Stimulated activated CD4-positive, alpha-beta T cell treated with anti-CD3 and anti-CD28 coated beads, TNF-alpha, amount 100 ng/mL, for 24 hours (primary cell): ENCODE measurements around the gene TMEM41A.

ENCODE experiments used
- DNase-seq, 3 experiments: peaks; one replicate each; pipeline ENCODE4 v3.0.0-alpha.2; 2020; ENCODE audit warnings: low read depth in 3 of 3

The TMEM41A gene

DNA sequence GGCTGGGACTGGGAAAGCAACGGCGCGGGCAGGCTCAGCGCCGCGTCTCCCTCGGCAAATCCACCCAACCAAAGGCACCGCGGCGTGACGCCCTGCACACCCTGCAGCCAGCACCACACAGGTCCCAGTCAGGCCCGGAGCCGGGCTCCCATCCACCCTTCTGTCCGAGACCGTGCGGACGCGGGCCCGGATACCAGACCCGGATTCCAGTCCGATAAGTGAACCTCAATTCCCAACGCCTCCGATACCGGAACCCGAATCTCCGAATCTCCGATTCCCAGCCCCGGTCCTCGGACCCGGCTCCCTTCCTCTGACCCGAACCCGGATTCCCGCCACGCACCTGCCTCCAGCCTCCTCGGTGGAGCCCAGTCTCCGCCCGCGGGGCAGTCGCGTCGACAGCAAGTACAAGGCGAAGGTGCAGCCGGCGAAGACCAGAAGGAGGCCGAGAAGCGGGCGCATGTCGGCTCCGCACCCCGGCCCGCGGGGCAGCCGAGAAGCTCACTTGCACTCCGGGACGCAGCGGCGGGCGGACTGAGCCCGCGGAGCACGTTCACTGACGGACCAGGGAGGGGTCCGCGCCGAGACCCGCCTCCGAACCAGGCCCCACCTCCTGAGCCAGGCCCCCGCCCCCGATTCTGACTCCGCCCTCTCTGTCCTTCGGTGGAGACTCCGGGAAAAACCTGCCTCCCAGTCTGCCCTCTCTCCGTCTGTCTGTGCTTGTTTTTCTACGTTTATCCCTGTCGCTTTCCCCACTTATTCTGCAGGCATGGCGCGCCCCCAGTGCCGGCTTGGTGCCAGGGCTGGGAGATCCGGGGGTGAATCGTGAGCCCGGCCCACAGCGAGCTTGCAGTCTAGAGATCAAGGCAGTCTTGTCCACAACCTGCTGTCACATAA lies at the start of gene TMEM41A:
Gene TMEM41A (minus strand): TSS at position 533 of the 894 bp plus-strand sequence. CDS start 74 bp downstream, at position 459.
- DNase-seq = peak; percentile 82 to 91 (median 87)

DNA sequence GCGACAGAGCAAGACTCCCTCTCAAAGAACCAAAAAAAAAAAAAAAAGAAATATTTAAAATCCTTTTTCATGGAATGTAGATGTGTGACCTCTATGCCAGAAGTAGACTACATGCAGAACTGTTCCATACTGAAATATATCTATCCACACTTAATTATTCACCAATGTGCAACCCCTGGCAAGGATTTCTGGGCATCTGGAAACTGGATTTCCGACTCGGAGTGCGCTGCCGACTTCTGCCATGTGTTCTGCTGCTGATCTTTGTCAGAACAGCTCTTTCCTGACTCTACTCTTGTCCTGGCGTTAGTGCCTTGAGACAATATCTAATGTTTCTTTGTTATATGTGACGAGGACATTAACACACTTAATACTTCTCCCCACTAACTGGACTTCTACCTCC lies 41.9 kb upstream of the TMEM41A start:
- DNase-seq = no peak

- no peak for DNase-seq
Observed at GRCh38 chr3:185539934-185540333, 41.1 kb upstream of the TMEM41A start.

GRCh38 chr3:185537369-185537970 lies 38.6 kb upstream of the TMEM41A start:
- peak; percentile 4 to 42 (median 7) for DNase-seq

DNA sequence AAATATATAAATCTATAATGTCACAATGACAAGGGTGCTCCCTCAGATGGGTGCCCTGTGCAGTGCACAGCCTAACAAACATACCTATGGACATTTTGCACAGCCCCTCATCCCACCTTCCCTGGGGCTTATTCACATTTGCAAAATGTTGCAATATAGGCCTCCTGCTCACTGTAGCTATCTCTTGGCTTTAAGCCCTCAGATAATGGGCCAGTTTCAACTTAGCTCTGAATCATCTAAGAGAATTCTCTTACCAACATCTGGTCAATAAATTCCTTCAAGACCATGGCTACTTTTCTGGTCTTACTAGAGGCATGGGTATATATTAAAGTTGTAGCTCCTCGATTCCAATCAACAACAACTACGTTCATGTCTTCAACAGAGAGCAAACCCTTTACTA lies 35.7 kb upstream of the TMEM41A start:
- DNase-seq = no peak

GRCh38 chr3:185532901-185533300 lies 34.1 kb upstream of the TMEM41A start:
- DNase-seq = no peak

DNA sequence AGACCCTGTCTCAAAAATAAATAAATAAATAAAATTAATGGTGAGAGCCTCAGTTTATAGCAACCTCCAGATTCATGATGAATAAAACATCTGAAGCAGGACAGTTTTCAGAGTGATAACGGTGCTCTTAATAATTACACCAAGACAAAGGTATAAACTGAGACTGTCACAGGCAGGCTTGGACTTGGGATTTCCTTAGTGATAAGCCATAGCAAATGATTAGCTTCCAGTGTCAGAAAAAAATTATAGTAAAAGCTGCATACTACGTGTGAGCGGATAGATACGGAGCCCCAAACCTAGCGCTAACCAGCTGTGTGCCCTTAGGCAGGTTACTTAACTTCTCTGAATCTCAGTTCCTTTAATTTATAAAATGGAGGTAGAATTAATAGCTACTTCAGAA lies 32.0 kb upstream of the TMEM41A start:
- no peak for DNase-seq

GRCh38 chr3:185528532-185528931 lies 29.7 kb upstream of the TMEM41A start:
- DNase-seq = no peak

- DNase-seq = no peak
Observed at GRCh38 chr3:185527364-185527763, 28.5 kb upstream of the TMEM41A start.

DNA sequence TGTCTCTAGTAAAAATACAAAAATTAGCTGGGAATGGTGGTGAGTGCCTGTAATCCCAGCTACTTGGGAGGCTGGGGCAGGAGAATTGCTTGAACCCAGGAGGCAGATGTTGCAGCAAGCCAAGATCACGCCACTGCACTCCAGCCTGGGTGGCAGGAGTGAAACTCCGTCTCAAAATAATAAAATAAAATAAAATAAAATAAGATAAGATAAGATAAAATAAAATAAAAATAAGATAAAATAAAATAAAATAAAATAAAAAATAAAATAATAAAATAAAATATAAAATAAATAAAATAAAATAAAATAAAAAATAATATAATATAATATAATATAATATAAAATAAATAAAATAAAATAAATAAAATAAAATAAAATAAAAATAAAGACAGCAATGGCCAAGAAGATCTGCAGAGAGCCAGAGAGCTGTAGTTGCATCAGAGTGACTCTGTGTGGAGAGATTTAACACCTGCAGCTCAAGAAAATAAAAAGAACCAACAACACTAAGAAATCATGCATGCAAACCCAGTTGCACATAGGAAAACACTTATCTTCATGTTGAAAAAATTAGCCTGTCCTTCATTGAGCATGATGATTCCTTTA lies 27.6 kb upstream of the TMEM41A start:
- DNase-seq = no peak

DNA sequence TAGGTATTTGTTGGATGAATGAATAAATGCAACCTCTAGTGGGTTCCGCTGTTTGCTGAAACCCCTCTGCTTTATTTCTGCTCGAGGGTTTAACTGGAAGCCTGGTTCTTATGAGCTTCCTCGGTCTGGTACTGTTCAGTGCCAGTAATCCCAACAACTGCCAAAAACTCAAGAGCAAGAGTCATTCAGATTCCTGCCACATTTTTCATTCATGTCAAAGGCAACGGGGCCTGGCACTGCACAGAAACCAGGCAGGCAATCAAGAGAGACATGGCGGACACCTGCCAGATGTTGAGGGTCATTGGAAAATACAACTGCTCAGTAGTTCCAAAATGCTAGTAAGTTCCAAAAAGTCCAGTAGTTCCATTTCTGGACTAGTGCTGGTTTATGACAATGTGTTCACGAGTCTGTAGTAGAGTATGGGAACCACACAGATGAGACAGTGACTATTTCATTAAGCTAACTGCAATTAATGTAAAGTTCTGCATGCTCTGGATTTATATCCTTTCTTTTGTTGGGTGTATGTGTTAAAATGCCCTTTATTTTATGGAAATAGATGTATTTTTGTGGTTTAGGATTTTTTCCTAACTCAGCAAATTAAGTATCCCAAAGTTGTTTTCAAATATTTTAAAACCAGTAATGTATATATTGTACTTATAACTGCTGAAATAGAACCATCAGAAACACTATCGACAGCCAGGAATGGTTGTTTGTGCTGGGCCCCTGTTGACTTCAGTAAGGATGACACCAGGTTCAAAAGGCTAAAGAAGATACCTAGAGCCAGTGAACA lies 22.7 kb upstream of the TMEM41A start:
- no peak for DNase-seq

DNA sequence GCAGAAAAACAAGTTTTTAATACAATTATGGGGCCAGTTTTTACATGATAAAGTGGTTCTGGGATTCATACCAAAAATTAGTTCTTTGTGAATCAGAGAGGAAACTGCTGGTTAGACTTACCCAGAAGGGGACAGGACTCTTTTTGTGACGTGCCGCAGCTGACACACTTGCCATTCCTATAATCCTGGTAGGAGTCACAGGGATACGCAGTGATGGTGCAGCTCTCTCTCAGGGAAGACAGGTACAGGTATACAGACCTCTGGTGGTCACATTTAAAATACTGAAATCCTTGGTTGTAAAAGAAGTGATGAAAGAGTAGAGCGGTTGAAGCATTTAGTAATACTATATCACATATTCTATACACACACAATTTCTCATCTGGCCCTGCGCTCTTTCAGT lies 20.2 kb upstream of the TMEM41A start:
- no peak for DNase-seq

GRCh38 chr3:185517387-185518130 lies 18.7 kb upstream of the TMEM41A start:
- no peak for DNase-seq

DNA sequence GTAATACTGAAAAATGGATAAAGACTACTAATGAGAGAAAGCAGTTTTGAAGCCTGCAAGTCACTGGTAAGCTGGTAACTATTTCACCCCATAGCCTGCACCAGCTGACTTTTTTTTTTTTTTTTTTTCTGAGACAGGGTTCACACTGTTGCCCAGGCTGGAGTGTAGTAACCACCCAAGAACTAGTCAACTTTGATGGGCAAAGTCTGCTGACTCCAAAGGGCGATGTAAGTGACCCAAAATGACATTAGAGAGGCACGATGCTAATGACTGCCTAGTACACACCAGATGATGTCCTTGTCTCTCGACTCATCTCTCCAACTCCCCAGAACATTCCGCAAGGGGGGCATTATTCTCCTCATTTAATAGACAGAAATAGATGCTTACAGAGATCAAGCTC lies 12.9 kb upstream of the TMEM41A start:
- DNase-seq = no peak

DNA sequence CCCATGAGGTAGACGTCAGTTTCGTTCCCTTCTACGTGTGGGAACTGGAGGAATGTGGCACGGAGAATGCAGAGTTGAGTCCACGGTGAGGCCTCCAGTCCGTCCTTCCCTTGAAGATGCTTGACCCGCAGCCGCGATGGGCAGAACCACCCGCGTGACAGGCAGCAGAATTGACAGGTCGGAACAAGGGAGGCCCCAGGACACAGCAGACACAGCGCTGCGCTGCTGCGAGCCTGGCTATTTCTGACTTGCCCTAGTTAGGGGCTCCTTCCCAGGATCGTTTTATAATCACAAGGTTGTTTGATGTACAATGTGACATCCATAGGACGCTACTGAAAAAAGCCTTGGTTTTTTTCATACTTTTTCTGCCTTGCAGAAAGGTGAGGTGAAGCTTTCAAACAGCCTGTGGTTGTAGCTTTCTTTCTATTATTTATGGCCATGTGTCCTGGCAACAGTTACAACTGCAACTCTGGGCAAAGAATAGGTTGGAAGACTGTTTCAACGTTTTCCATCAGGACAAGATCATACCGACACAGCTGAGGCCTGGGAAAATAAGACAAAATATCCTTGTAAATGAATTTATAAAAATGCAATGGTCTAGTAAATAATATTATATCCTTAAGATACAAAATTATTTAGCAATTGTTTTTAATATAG lies 9.6 kb upstream of the TMEM41A start:
- DNase-seq = no peak

GRCh38 chr3:185507883-185508282 lies 9.0 kb upstream of the TMEM41A start:
- DNase-seq = no peak

GRCh38 chr3:185504636-185505035 lies 5.8 kb upstream of the TMEM41A start:
- DNase-seq = no peak

DNA sequence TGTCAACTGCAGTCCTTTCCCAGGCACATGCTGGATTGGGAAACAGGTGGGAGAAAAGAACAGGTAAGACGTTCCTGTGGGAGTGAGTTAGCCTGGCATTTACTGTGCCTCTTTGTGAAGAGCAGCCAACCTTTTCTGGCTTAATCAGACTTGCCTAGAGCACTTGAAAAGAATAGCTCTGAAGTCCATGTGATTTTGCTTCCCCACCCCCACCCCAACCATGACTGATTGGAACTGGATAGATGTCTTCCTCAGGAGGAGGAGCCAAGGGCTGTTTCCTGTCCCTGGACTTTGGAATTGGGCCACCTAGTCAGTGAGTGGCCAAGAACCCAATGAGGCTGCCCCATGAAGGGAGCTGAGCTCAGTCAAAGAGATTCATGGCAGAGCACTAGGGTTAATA lies 4.7 kb upstream of the TMEM41A start:
- no peak for DNase-seq

- DNase-seq = no peak
Observed at GRCh38 chr3:185502987-185503386, 4.2 kb upstream of the TMEM41A start.

DNA sequence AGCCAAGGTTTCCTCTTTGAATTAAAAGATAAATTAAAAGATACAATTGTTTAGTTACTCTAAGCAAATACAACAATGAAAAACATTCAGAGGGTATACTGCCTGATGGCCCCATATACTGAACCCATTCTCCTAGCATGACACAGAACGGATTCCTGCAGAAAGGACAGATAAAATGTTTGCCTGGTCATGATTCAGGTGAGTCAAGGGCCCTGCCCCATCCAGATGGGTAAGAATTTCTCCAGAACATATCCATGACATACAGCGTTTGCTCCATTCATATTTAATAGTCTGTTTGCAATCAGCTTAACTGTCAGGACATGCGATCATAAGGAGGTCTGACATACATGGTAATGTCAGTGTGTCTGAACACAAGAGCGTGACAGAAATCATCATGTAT lies 8.6 kb downstream of the TMEM41A start:
- no peak for DNase-seq

DNA sequence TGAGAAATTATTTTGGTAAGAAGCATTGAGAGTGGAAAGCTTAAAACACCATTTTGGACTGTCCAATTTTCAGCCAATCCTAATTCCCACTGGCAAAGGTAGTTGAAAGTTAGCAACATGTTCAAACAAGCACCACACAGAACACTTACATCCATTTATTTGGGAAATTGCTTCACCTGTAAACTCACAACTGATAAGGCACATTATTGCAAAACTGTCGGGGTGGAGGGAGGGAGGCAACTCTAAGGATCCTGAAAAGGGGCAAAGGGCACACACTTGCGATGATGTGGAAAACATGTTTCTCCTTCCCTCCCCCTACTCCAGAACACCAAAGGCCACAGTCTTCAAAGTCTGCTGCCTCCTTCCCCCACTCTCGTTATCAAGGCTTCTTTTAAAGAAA lies 9.4 kb downstream of the TMEM41A start:
- no peak for DNase-seq
